NCI-H2196 treated with DMSO at 0.1 percent for 48 hours (cell line): ENCODE data around the gene NPPB.

ENCODE experiments used
- DNase-seq: peaks from one replicate; lab custom pipeline; 2025; ENCODE audit not compliant: unreplicated experiment; lab: John Stamatoyannopoulos, UW

The NPPB gene

DNA sequence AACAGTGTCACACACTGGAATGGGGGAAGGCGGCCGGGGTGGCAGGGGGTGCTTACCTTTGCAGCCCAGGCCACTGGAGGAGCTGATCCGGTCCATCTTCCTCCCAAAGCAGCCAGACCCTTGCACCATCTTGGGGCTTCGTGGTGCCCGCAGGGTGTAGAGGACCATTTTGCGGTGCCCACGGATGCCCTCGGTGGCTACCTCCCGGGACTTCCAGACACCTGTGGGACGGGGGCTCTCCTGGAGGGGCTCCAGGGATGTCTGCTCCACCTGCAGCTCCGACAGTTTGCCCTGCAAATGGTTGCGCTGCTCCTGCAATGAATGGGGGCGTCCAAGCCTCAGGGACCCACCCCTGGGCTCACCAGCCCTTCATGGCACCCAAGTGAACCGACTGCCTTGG, 587 bp downstream of the NPPB start:
- DNase-seq, result no peak

DNA sequence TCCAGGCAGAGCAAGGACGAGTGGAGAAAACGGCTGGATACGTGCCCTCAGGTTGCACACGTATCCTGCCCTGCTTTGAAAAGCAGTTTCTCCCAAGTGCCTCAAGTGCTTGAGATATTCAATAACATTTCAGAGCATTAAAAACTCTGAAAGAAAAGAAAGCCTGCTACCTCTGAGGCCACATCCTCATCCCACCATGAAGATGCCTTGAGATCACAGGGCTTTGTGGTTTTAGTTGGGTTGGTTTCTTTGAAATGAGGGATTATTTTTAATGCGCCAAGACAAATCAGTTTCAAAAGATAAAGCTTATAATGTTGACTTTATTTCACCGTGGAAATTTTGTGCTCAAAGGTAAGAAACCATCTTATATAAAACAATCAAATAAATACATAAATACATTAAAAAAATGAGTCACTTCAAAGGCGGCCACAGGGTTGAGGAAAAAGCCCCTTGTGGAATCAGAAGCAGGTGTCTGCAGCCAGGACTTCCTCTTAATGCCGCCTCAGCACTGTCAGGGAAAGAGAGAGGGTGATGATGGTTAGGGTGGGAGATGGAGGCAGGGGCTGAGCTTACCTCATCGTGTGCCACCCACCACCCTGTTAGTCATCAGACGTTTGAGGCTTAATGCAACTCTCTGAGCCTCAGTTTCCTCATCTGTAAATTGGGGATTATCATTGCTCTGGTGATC, 1.4 kb downstream of the NPPB start:
- DNase-seq, result no peak

DNA sequence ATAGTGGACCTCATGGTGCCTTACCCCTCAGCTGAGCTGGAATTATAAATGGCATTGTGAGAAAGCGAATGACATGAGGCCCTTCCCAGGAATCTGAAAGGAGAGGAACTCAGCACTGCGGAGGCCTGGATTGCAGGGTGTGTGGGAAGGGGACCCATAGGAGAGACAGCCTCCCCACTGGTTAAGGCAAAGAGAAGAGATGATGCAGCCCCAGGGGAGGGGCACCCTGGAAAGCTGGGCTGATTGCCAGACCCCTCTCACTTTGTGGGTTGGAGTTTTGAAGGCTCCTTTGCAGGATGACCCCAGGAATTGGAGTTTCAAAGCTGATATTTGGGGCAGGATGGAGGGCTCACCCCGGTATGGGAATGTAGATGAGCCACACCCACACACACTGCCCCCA, 2.0 kb downstream of the NPPB start:
- DNase-seq, result no peak

DNA sequence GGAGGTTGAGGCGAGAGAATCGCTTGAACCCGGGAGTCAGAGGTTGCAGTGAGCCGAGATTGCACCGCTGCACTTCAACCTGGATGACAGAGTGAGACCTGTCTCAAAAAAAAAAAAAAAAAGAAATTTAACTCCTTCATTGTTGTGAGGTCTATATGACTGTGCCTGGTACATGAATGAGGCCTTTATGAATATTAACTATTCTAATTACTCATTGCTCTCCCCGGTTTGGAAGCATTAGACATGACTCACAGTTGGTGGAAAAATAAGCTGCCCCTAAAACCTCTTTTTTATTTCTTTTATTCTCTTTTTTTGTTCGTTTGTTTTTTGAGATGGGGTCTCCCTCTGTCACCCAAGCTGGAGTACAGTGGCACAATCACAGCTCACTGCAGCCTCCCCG, 3.3 kb downstream of the NPPB start:
- DNase-seq, result no peak

DNA sequence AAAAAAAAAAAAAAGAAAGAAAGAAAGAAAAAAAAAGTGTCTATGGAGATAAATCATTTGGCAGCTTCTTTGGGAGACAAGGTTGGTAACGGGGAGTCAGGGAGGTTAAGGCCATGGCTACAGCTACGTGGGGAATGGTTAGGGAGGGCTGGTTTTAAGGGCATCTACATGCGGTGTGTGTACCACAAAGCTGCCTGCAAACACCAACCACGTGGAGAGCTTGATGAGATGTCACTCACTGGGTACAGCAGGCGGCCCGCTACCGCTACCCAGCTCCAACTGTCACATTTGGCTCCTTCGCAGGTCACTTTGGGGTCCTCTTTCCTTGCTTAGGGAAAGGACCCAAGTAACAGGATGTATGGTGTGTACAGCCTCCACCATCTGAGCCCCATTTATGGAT, 4.2 kb downstream of the NPPB start:
- DNase-seq, result no peak

DNA sequence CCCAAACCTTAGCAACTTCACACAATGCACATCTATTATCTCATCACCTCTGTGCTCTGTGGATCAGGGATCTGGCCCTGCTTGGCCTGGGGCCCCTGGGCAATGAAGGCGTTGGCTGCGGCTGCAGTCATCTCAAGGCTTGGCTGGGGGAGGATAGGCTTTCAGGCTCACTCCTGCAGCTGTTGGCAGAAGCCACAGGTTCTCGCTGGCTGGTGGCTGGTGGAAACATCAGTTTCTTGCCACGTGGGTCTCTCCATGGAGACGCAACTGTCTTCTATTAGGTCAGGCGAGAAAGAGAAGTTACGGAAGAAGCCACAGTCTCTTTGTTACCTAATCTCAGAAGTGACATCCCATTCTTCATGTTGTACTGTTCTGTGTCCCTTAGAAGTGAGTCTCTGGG, 7.6 kb downstream of the NPPB start:
- no peak for DNase-seq

DNA sequence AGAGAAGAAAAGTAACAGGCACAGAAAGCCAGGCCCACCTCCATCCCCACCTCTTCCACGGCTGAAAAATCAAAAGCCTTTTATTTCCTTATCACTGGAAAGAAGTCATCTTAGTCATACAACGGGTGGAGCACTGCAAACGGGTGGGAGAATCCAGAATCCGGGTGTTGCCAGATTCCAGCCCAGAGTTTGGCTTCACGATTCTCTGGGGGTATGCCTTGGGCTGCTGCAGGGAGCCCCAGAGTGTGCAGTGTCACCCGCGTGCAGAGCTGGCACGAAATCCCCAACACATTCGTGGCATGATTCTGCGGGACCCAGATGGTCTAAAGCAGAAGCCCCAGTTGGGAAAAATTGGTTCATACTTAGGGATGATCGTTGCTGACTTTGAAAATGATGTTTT, 8.6 kb downstream of the NPPB start:
- DNase-seq, result no peak

DNA sequence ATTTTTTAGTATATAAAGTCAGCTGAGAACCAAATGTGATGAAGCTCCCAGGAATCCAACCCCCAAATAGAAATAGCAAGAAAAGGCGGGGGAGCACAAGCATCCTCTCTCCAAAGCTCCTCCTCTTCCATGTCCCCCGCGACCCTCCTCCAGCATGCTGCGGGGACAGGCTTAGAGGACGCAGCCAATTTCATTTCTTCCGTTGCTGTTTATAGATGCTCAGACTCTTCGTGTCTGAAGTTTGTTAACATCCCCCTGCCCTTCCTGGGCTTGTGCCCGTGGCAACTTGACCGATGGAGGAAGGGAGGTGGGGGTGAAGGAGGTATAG, 10.4 kb downstream of the NPPB start:
- DNase-seq, result no peak

DNA sequence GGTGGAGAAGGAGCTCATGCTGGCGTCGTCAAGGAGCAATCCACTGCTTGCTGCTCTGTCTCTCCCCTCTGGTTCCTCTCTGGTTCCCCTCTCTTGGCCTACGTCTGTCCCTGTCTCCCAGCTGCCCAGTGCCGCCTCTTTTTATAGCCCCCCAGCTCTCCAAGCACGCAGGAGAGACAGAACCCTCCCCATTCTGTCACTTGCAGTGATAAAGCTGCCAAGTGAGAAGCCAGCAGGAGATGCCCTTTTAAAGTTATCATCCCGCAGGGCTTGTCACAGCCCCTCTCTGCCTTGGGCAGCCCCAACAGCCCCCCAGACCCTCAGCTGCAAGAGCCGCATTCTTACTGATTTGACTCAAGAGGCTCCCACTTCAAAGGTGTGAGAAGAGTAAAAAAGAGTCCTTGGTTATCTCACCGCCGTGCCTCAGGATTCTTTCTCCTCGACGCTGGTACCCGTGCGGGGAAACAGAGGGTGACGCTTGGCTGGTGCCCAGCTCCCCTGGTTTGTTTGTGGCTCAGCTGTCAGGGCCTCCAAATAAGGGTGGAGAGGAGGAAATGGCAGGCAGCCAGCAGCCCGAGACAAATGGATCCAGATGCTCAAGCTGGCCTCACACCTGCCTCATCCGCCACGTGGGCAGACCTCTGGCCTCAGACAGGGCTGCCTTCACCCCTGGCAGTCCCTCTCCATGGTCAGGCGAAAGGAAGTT, 10.9 kb downstream of the NPPB start, which contains the start of gene NPPA:
Gene NPPA, minus strand, starts transcription at position 117 of the 706 bp plus-strand sequence. Its CDS starts 99 bp downstream, at position 18.
- DNase-seq, result peak; percentile 86

DNA sequence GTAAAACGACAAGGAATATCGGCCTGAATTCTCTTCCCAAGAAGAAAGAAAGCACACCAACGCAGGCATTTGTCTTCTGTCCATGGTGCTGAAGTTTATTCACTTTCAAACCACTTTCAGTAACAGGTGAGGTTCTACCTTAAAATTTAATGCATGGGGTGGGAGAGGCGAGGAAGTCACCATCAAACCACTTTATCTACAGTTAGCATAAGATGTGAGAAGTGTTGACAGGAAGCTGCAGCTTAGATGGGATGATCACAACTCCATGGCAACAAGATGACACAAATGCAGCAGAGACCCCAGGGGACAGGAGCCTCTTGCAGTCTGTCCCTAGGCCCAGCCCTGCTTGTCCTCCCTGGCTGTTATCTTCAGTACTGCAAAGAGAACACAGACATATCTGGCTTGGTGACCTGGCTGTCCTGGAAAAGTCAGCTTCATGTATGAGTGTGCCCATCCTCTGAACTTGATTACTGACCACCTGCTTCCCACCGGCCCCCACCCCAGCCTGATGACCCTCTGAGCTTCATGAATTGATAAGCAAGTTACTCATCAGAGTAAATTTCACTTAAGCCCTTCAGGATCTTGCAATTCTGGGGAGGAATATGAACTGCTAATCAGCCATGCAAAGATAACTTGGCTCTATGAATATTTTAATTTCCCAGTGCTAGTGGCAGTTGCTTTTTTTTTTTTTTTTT, 13.0 kb downstream of the NPPB start:
- no peak for DNase-seq

DNA sequence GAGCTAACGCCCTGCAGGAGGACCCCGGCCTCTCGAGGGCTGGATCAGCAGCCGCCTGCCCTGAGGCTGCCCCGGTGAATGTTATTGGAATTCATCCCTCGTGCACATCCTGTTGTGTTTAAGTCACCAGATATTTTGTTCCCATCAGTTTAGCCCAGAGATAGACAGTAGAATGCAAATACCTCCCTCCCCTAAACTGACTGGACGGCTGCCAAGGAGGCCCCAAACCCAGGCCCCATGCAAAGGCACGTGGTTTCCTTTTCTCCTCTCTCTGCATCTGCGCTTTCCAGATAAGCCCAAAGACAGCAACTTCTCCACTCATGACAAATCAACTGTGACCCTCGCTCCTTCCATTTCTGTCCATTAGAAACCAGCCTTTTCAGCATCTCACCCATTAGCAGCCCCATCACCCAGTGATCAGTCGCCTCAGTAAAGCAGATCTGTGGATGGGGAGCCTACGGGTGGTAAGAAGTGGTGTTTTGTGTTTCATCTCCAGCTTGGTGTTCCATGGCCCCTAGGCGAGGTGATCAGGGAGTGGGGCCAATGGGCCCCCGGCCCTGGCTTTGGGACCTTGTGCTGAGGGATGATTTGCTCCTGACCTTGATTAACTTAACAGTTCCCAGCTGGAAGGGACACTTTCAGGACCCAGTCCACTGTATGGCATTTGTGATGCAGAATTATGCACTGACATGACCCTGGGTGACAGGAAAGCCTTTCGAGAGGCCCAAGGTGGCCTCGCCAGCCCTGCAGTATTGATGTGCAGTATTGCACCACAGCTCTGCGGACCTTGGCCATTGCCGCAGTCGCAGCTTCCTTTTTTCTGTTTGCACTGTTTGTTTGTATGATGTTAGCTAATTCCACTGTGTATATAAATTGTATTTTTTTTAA, 16.3 kb downstream of the NPPB start:
- DNase-seq, result no peak

DNA sequence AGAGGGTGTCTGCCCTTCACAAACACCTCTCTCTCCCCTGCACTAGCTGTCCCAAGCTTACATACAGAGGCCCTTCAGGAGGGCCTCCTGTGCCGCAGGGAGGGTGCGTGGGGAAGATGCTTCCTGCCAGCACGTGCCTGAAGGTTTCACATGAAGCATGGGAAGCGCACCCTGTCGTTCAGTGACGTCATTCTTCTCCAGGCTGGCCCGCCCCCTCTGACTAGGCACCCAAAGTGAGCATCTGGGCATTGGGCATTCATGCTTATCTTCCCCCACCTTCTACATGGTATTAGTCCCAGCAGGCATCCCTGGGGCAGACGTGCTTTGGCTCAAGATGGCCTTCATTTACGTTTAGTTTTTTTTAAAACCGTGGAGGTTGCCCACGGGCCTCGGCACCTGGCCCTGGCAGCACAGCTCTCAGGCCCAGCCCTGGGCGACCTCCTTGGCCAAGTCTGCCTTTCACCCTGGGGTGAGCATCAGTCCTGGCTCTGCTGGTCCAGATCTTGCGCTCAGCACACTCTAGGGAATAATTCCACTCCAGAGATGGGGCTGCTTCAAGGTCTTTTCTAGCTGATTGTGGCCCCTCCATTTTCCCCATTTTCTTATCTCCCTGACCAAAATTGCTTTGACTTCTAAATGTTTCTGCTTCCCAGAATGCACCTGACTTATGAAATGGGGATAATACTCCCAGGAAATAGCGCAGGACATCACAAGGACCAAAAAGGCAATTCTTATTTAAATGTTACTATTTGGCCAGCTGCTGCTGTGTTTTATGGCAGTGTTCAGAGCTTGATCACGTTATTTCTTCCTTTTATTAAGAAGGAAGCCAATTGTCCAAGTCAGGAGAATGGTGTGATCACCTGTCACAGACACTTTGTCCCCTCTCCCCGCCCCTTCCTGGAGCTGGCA, 17.2 kb downstream of the NPPB start:
- DNase-seq, result no peak

DNA sequence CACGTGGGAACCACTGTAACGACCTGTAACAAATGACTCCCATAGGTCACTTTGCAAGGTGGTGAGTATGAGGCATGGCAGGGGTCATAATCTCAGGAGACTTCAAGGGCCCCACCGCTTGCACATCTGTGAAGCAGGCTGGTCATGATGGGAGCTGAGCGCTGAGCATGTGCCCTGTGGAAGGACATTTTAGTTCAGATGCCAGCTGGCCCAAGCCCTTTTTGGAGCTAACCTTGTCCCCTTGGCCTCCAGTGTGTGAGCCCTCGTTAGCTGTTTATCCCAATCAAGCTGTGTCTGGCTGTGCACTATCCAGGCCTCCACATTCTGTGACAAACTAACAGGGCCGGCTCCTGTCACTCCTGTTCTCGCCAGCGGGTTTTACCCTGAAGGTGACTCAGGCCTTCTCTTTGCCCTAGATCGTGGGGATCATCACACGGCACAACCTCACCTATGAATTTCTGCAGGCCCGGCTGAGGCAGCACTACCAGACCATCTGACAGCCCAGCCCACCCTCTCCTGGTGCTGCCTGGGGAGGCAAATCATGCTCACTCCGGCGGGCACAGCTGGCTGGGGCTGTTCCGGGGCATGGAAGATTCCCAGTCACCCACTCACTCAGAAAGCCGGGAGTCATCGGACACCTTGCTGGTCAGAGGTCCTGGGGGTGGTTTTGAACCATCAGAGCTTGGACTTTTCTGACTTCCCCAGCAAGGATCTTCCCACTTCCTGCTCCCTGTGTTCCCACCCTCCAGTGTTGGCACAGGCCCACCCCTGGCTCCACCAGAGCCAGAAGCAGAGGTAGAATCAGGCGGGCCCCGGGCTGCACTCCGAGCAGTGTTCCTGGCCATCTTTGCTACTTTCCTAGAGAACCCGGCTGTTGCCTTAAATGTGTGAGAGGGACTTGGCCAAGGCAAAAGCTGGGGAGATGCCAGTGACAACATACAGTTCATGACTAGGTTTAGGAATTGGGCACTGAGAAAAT, 18.7 kb downstream of the NPPB start:
- no peak for DNase-seq

DNA sequence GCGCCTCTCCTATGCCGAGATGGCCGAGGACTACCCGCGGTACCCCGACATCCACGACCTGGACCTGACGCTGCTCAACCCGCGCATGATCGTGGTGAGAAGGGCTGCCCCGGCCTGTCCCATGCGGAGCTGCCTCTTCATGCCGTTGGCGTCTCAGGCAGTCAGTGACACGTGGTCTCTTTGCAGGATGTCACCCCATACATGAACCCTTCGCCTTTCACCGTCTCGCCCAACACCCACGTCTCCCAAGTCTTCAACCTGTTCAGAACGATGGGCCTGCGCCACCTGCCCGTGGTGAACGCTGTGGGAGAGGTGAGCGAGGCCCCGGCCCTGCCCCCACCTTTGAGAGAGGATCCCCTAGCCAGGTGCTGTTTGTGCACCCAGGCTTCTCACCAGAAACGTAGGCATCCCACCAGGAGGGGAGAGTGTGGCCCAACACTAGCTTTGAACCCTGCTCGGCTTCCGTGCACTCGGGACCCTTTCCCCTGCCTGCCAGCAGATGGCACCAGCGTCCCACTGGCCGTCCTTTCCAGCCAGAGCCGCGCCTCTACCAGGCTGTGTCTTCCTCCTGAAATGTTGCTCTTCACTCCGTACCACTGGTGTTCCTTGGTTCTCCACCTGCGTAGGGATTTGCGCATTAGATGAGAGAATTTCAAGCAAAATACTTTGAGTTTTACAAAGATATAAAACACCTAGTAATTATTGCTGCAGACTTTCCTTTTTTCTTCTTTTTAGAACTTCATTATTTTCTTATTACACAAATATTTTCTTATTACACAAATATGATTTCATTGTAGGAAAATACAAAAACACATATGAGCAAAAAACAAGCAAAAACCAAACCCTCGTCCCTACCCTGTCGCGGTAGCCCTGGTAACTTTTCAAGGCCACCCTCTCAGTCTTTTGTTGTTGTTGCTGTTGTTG, 20.1 kb downstream of the NPPB start:
- peak; percentile 39 for DNase-seq

DNA sequence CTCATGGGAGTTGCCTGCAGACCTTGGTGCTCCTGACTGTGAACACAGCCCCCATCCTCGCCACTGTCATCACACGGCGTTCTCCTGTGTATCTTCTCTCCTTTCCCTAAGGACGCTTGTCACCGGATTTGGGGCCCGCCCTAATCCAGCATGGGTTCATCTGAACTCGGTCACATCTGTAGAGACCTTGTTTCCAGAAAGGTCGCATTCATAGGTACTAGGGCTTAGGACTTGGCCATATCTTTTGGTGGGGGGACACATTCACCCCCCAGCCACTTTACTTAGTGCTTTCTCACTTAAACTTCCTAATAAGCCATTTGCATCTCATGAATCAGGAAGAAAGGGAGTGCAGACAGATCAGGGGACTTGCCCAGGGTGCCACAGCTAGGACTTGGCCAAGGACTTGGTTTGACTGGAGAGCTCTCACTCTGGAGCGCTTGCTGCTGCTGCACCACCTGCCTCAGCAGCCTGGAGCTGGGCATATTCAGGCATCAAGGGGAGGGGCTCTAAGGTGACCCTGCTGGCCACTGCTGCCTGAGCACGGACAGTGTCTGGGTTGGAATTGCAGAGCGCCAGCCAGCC, 20.9 kb downstream of the NPPB start:
- no peak for DNase-seq

DNA sequence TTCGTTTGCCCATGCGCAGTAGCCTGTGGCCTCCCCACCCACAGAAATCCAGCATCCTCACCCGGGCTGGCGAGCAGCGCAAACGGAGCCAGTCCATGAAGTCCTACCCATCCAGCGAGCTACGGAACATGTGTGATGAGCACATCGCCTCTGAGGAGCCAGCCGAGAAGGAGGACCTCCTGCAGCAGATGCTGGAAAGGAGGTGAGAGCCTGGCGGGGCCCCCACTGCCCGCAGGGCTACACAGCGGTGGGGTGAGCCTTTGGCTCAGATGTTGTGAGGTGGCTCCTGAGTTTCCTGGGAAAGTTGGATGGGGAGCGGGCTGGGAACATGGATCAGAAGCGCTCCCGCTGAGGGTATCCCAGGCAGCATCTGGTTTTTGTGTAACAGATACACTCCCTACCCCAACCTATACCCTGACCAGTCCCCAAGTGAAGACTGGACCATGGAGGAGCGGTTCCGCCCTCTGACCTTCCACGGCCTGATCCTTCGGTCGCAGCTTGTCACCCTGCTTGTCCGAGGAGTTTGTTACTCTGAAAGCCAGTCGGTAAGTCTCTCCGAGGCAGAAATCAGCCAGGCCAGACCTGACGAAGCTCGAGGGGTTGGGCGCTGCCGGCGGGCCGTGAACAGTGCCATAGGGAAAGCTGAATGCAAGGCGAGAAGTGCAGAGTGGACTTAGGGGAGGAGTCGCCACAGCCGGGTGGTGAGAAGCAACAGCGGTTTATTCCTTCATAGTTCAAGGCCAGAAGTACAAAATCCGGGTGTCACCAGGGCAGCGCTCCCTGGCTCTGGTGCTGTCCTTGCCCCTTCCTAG, 21.6 kb downstream of the NPPB start:
- DNase-seq, result no peak
